SK-N-SH (cell line): ENCODE data around the gene ECM1. TPM values are rescaled to one million over a fixed set of nuclear protein-coding genes. Genes with fewer than 3 reads are reported as not detected.

Experiments used
- CTCF ChIA-PET: fragments of 300-600, 350-600 bp; formaldehyde crosslinking; extraction: SDS; loops from one replicate; lab custom pipeline; 2021; lab: Yijun Ruan, JAX
- POLR2A ChIA-PET: fragments of 350-600 bp; sonication (Branson Sonifier 250); formaldehyde crosslinking; extraction: SDS; loops from one replicate; lab custom pipeline; 2020; ENCODE audit warnings: antibody characterized with exemption, inconsistent platforms; lab: Yijun Ruan, JAX
- DNase-seq: peaks from one replicate; pipeline ENCODE4 v3.0.0; 2012
- H2AFZ ChIP-seq: fragments of 200-600 bp; sonication (generic); 2 replicates; pipeline ENCODE4 v1.8.1; 2016; ENCODE audit warnings: antibody characterized with exemption, mild to moderate bottlenecking, low read depth
- H3F3A ChIP-seq: fragments of 200-600 bp; sonication (generic); replicated peaks from 2 replicates; pipeline ENCODE3; 2016; ENCODE audit warnings: antibody characterized with exemption, mild to moderate bottlenecking; ENCODE audit not compliant: insufficient read depth
- H3K27ac ChIP-seq, 2 experiments: fragments of 200-500 bp in 1 of 2; fragments of 200-600 bp in 1 of 2; sonication (Bioruptor generic) in 1 of 2; sonication (generic), shearing (Covaris generic) in 1 of 2; 2 replicates each; pipeline versions ENCODE4 v1.5.1 to v1.6.1; 2014 to 2016; ENCODE audit warnings: low read depth in 2 of 2, inconsistent platforms in 1 of 2, low read length in 1 of 2, mild to moderate bottlenecking in 1 of 2, mixed read lengths in 1 of 2
- H3K27me3 ChIP-seq: fragments of 200-600 bp; sonication (generic), shearing (Covaris generic); 2 replicates; pipeline ENCODE4 v1.6.1; 2016; ENCODE audit warnings: mixed run types; ENCODE audit not compliant: insufficient read depth
- H3K36me3 ChIP-seq, 2 experiments: fragments of 200-500 bp in 1 of 2; fragments of 200-600 bp in 1 of 2; sonication (Bioruptor generic) in 1 of 2; sonication (generic) in 1 of 2; replicated peaks in 1 of 2; 2 replicates each; pipeline versions ENCODE3 to v1.5.1; 2014 to 2016; ENCODE audit warnings: low read length in 1 of 2, mild to moderate bottlenecking in 1 of 2; ENCODE audit not compliant: insufficient read depth in 2 of 2, control insufficient read depth in 1 of 2
- H3K4me1 ChIP-seq, 2 experiments: fragments of 200-500 bp in 1 of 2; fragments of 200-600 bp in 1 of 2; sonication (Bioruptor generic) in 1 of 2; sonication (generic), shearing (Covaris generic) in 1 of 2; 2 replicates each; pipeline versions ENCODE4 v1.5.1 to v1.6.1; 2014 to 2016; ENCODE audit warnings: low read depth in 1 of 2, low read length in 1 of 2, mixed run types in 1 of 2; ENCODE audit not compliant: insufficient read depth in 2 of 2, control insufficient read depth in 1 of 2
- H3K4me2 ChIP-seq: fragments of 200-600 bp; sonication (generic), shearing (Covaris generic); 2 replicates; pipeline ENCODE4 v1.6.1; 2017; ENCODE audit warnings: mixed run types
- H3K4me3 ChIP-seq, 2 experiments: fragments of 200-500 bp in 1 of 2; fragments of 200-600 bp in 1 of 2; sonication (Bioruptor generic) in 1 of 2; sonication (generic), shearing (Covaris generic) in 1 of 2; 2 replicates each; pipeline versions ENCODE4 v1.5.1 to v1.8.1; 2014 to 2016; ENCODE audit warnings: low read depth in 2 of 2, inconsistent platforms in 1 of 2, low read length in 1 of 2, mild to moderate bottlenecking in 1 of 2, mixed read lengths in 1 of 2, moderate library complexity in 1 of 2
- H3K79me2 ChIP-seq: fragments of 200-600 bp; sonication (generic); 2 replicates; pipeline ENCODE4 v1.8.1; 2017; ENCODE audit warnings: mild to moderate bottlenecking; ENCODE audit not compliant: insufficient read depth
- H3K9ac ChIP-seq: fragments of 200-600 bp; sonication (generic); 2 replicates; pipeline ENCODE4 v1.6.1; 2017; ENCODE audit warnings: mixed run types
- H3K9me2 ChIP-seq: fragments of 200-600 bp; sonication (generic); 2 replicates; pipeline ENCODE4 v1.6.1; 2017; ENCODE audit warnings: mixed run types
- H3K9me3 ChIP-seq: fragments of 200-600 bp; sonication (generic); 2 replicates; pipeline ENCODE4 v1.6.1; 2017; ENCODE audit warnings: mixed run types, mild to moderate bottlenecking, moderate library complexity
- H4K20me1 ChIP-seq: fragments of 200-600 bp; sonication (generic); 2 replicates; pipeline ENCODE4 v1.6.1; 2017; ENCODE audit warnings: mild to moderate bottlenecking, mixed run types; ENCODE audit not compliant: insufficient read depth
- EP300 ChIP-seq, 2 experiments: IDR thresholded peaks; 2 replicates each; pipeline versions ENCODE4 v1.4.0 to v1.6.1; 2012; ENCODE audit warnings: borderline replicate concordance in 1 of 2, low read depth in 1 of 2, low read length in 1 of 2
- EZH2phosphoT487 ChIP-seq: fragments of 200-600 bp; sonication (generic); IDR thresholded peaks from 2 replicates; pipeline ENCODE4 v1.6.1; 2017; ENCODE audit warnings: low read depth, mixed run types, mild to moderate bottlenecking, antibody characterized with exemption, moderate library complexity, borderline replicate concordance
- FOXM1 ChIP-seq: IDR thresholded peaks from 2 replicates; pipeline ENCODE4 v1.4.0; 2012; ENCODE audit warnings: low read depth, mild to moderate bottlenecking
- GATA2 ChIP-seq: sonication (generic); formaldehyde crosslinking; IDR thresholded peaks from 2 replicates; pipeline ENCODE4 v1.5.0; 2020; ENCODE audit warnings: mild to moderate bottlenecking, missing genetic modification reagents
- MEF2A ChIP-seq: IDR thresholded peaks from 2 replicates; pipeline ENCODE4 v1.4.0; 2012; ENCODE audit warnings: low read depth, borderline replicate concordance
- MXI1 ChIP-seq: IDR thresholded peaks from 2 replicates; pipeline ENCODE4 v1.6.1; 2012; ENCODE audit warnings: mild to moderate bottlenecking, low read depth, low read length, improper control_type of control experiment
- NFIC ChIP-seq: IDR thresholded peaks from 2 replicates; pipeline ENCODE4 v1.4.0; 2012; ENCODE audit warnings: borderline replicate concordance
- NRF1 ChIP-seq: IDR thresholded peaks from 2 replicates; pipeline ENCODE4 v1.6.1; 2012; ENCODE audit warnings: low read depth, mild to moderate bottlenecking, low read length
- RAD21 ChIP-seq: IDR thresholded peaks from 2 replicates; pipeline ENCODE4 v1.6.1; 2012; ENCODE audit warnings: mild to moderate bottlenecking, low read length
- RCOR1 ChIP-seq: fragments of 150-350 bp; IDR thresholded peaks from 2 replicates; pipeline ENCODE4 v1.6.1; 2017; ENCODE audit warnings: antibody characterized with exemption, low read length
- RFX5 ChIP-seq: IDR thresholded peaks from 2 replicates; pipeline ENCODE4 v1.6.1; 2012; ENCODE audit warnings: mild to moderate bottlenecking, improper control_type of control experiment, low read length
- RXRA ChIP-seq: IDR thresholded peaks from 2 replicates; pipeline ENCODE4 v1.4.0; 2012; ENCODE audit warnings: low read depth, mild to moderate bottlenecking, borderline replicate concordance
- SIN3A ChIP-seq: IDR thresholded peaks from 2 replicates; pipeline ENCODE4 v1.6.1; 2012; ENCODE audit warnings: low read depth, mild to moderate bottlenecking, low read length, moderate library complexity, borderline replicate concordance
- TAF1 ChIP-seq: IDR thresholded peaks from 2 replicates; pipeline ENCODE4 v1.6.1; 2012; ENCODE audit warnings: low read depth, mild to moderate bottlenecking, low read length, moderate library complexity, borderline replicate concordance
- TCF12 ChIP-seq: IDR thresholded peaks from 2 replicates; pipeline ENCODE4 v1.4.0; 2012
- WGBS: methylation state at CpG from one replicate; pipeline ENCODE4 v1.1.6; 2017; ENCODE audit warnings: low lambda C conversion rate; 5-methylcytosine and 5-hydroxymethylcytosine counted together
- polyA plus RNA-seq, 3 experiments: library from polyadenylated mRNA; depleted of rRNA; stranded (reverse); fragments of >200 nt; gene quantifications; 2 replicates each; pipeline ENCODE4 v1.2.3, GENCODE V29; 2012
- TF ChIP-seq, protein P1 (sequence below): fragments of 200-600 bp; sonication (generic); IDR thresholded peaks from 2 replicates; pipeline ENCODE4 v1.6.1; 2017; ENCODE audit warnings: antibody characterized with exemption, mild to moderate bottlenecking, moderate library complexity
- TF ChIP-seq, protein P2 (sequence below): IDR thresholded peaks from 2 replicates; pipeline ENCODE4; 2012
- TF ChIP-seq, protein P3 (sequence below): IDR thresholded peaks from 2 replicates; pipeline ENCODE4 v1.6.1; 2012; ENCODE audit warnings: mild to moderate bottlenecking, low read depth, low read length, moderate library complexity

Gene ECM1
- polyA plus RNA-seq, 1 of the 3 experiments (the other 2 are of a cell fraction), result 32.3 TPM

DNA sequence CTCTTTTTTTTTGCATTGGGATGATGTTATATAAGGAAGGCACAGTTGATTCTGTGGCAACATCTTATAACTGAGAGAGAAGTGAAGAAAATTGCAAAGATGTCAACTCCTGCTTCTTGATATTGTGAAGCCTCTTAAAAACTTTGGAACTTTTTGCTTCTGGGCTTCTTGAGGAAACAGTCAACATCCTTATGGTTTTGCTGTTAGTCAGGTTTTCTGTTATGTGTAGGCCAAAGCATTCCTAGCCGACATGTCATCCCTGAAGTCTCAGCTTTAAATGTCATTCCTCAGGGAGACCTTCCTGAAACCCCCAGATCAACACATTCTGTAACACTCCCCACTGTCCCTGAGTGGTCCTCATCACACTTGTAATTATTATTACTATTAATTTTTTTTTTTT is 20.3 kb downstream of the ECM1 start:
- Histone ChIP-seq H3K36me3 (no peaks in the 10 kb centered on the region), H3K9me3 (no peaks in the 10 kb centered on the region), H3K9me2 (no peaks in the 10 kb centered on the region), H3F3A (peaks cover 13% of the 10 kb centered on the region), H3K79me2 (no peaks in the 10 kb centered on the region), H3K4me1 (peaks cover 4 to 5% of the 10 kb centered on the region in 2 experiments; a peak in 1 of 4 replicates), H3K27me3 (no peaks in the 10 kb centered on the region), H3K4me3 (no peak overlapping the region), H2AFZ (peak overlapping the region; percentile 68), H3K27ac (peak overlapping the region in 1 of 2 experiments; percentile 65; a peak in 2 of 4 replicates), H4K20me1 (no peaks in the 10 kb centered on the region), H3K9ac (peak overlapping the region; percentile 46; the same call in 1 of the 2 replicates), H3K4me2 (no peak overlapping the region)
- TF ChIP-seq RCOR1, result no peak
- TF ChIP-seq TCF12, result no peak
- no peak for TF ChIP-seq RAD21
- TF ChIP-seq, protein P1, sequence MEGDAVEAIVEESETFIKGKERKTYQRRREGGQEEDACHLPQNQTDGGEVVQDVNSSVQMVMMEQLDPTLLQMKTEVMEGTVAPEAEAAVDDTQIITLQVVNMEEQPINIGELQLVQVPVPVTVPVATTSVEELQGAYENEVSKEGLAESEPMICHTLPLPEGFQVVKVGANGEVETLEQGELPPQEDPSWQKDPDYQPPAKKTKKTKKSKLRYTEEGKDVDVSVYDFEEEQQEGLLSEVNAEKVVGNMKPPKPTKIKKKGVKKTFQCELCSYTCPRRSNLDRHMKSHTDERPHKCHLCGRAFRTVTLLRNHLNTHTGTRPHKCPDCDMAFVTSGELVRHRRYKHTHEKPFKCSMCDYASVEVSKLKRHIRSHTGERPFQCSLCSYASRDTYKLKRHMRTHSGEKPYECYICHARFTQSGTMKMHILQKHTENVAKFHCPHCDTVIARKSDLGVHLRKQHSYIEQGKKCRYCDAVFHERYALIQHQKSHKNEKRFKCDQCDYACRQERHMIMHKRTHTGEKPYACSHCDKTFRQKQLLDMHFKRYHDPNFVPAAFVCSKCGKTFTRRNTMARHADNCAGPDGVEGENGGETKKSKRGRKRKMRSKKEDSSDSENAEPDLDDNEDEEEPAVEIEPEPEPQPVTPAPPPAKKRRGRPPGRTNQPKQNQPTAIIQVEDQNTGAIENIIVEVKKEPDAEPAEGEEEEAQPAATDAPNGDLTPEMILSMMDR, result no peak
- no peak for TF ChIP-seq GATA2 (CRISPR knock-in tag)
- no peak for TF ChIP-seq NRF1
- no peak for TF ChIP-seq RFX5
- no peak for TF ChIP-seq RXRA
- TF ChIP-seq TAF1, result no peak
- TF ChIP-seq EZH2phosphoT487, result no peak
- TF ChIP-seq FOXM1, result no peak
- TF ChIP-seq, protein P2, sequence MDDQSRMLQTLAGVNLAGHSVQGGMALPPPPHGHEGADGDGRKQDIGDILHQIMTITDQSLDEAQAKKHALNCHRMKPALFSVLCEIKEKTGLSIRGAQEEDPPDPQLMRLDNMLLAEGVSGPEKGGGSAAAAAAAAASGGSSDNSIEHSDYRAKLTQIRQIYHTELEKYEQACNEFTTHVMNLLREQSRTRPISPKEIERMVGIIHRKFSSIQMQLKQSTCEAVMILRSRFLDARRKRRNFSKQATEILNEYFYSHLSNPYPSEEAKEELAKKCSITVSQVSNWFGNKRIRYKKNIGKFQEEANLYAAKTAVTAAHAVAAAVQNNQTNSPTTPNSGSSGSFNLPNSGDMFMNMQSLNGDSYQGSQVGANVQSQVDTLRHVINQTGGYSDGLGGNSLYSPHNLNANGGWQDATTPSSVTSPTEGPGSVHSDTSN, result no peak
- TF ChIP-seq EP300 (IDR thresholded peaks at IDR 0.05; ENCODE audit: borderline replicate concordance in 1 of 2, low read depth in 1 of 2, low read length in 1 of 2), result no peak
- TF ChIP-seq MEF2A, result no peak
- no peak for TF ChIP-seq SIN3A
- TF ChIP-seq MXI1, result no peak
- WGBS, result 71% methylated on average over 1 of the region's 1 CpG
- POLR2A ChIA-PET, result no interaction called here
- no peak for DNase-seq
- CTCF ChIA-PET, result interaction anchor here (1.6 to 2.8 kb wide), 3 partner anchors 10 to 33 kb away, joined by 4 to 12 read pairs (median 5); no protein-coding TSS in a partner anchor

DNA sequence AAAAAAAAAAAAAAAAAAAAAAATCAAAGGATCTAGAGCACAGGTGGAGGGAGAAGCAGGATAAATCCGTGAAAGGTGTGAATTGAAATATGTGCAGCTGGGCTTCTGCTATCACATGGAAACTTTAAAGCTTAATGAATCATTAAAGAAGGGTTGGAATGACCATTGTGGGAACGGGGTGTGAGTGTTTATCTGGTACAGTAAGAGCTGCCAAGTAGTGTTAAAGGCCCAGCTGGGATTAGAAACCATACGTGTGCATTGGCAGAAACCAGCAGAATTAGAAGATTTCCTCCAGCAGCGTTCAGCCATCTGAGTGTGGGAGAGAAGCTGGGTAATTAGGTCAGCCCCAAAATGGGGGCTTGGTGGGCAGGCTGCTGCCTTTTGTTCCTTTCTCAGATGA is 21.1 kb downstream of the ECM1 start:
- Histone ChIP-seq H3K36me3 (no peaks in the 10 kb centered on the region), H3K9ac (no peak overlapping the region), H3K79me2 (no peaks in the 10 kb centered on the region), H3K4me2 (no peak overlapping the region), H3F3A (peaks cover 13% of the 10 kb centered on the region), H3K4me1 (peaks cover 4 to 5% of the 10 kb centered on the region in 2 experiments; a peak in 1 of 4 replicates), H3K27ac (no peak overlapping the region), H4K20me1 (no peaks in the 10 kb centered on the region), H3K9me3 (no peaks in the 10 kb centered on the region), H3K4me3 (no peak overlapping the region), H2AFZ (no peak overlapping the region), H3K27me3 (no peaks in the 10 kb centered on the region), H3K9me2 (no peaks in the 10 kb centered on the region)
- 65% methylated on average over 4 of the region's 4 CpGs for WGBS
- POLR2A ChIA-PET, result interaction anchor here (0.6 kb wide), 1 partner anchor 14 kb away, joined by 3 read pairs; the partner anchor contains the start of gene FALEC
- CTCF ChIA-PET, result interaction anchor here (1.5 to 2.8 kb wide), 4 partner anchors 9 to 274 kb away, joined by 4 to 12 read pairs (median 6); no protein-coding TSS in a partner anchor
- no peak for DNase-seq
- TF ChIP-seq, protein P3, sequence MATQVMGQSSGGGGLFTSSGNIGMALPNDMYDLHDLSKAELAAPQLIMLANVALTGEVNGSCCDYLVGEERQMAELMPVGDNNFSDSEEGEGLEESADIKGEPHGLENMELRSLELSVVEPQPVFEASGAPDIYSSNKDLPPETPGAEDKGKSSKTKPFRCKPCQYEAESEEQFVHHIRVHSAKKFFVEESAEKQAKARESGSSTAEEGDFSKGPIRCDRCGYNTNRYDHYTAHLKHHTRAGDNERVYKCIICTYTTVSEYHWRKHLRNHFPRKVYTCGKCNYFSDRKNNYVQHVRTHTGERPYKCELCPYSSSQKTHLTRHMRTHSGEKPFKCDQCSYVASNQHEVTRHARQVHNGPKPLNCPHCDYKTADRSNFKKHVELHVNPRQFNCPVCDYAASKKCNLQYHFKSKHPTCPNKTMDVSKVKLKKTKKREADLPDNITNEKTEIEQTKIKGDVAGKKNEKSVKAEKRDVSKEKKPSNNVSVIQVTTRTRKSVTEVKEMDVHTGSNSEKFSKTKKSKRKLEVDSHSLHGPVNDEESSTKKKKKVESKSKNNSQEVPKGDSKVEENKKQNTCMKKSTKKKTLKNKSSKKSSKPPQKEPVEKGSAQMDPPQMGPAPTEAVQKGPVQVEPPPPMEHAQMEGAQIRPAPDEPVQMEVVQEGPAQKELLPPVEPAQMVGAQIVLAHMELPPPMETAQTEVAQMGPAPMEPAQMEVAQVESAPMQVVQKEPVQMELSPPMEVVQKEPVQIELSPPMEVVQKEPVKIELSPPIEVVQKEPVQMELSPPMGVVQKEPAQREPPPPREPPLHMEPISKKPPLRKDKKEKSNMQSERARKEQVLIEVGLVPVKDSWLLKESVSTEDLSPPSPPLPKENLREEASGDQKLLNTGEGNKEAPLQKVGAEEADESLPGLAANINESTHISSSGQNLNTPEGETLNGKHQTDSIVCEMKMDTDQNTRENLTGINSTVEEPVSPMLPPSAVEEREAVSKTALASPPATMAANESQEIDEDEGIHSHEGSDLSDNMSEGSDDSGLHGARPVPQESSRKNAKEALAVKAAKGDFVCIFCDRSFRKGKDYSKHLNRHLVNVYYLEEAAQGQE, result no peak
- TF ChIP-seq, protein P1, result no peak
- TF ChIP-seq RXRA (no peak), NFIC (no peak), TAF1 (no peak), RFX5 (no peak)
